Left renal pelvis (tissue), 4 donors: ENCODE data around the gene MLXIPL. TPM values are rescaled to one million over a fixed set of nuclear protein-coding genes. Genes with fewer than 3 reads are reported as not detected.
"Not testable (repeated sequence)": the region's sequence is repeated elsewhere in the genome, so short reads cannot be mapped to it uniquely, and the experiment has no call there.

ENCODE experiments used
- DNase-seq, 4 donors: peaks; one replicate each; pipeline ENCODE4 v3.0.0-alpha.2; 2013; ENCODE audit warnings: low read depth in 4 of 4, low spot score in 3 of 4
- polyA plus RNA-seq, 4 donors: library from polyadenylated mRNA; unstranded; fragments of 120-200 nt; gene quantifications; one replicate each; pipeline ENCODE4 v1.2.1, GENCODE V29; 2013; ENCODE audit not compliant: insufficient read length in 4 of 4

Gene MLXIPL, protein sequence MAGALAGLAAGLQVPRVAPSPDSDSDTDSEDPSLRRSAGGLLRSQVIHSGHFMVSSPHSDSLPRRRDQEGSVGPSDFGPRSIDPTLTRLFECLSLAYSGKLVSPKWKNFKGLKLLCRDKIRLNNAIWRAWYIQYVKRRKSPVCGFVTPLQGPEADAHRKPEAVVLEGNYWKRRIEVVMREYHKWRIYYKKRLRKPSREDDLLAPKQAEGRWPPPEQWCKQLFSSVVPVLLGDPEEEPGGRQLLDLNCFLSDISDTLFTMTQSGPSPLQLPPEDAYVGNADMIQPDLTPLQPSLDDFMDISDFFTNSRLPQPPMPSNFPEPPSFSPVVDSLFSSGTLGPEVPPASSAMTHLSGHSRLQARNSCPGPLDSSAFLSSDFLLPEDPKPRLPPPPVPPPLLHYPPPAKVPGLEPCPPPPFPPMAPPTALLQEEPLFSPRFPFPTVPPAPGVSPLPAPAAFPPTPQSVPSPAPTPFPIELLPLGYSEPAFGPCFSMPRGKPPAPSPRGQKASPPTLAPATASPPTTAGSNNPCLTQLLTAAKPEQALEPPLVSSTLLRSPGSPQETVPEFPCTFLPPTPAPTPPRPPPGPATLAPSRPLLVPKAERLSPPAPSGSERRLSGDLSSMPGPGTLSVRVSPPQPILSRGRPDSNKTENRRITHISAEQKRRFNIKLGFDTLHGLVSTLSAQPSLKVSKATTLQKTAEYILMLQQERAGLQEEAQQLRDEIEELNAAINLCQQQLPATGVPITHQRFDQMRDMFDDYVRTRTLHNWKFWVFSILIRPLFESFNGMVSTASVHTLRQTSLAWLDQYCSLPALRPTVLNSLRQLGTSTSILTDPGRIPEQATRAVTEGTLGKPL
- polyA plus RNA-seq: 1 to 10 TPM; 1.5 to 9.5 (median 3.4) TPM

DNA sequence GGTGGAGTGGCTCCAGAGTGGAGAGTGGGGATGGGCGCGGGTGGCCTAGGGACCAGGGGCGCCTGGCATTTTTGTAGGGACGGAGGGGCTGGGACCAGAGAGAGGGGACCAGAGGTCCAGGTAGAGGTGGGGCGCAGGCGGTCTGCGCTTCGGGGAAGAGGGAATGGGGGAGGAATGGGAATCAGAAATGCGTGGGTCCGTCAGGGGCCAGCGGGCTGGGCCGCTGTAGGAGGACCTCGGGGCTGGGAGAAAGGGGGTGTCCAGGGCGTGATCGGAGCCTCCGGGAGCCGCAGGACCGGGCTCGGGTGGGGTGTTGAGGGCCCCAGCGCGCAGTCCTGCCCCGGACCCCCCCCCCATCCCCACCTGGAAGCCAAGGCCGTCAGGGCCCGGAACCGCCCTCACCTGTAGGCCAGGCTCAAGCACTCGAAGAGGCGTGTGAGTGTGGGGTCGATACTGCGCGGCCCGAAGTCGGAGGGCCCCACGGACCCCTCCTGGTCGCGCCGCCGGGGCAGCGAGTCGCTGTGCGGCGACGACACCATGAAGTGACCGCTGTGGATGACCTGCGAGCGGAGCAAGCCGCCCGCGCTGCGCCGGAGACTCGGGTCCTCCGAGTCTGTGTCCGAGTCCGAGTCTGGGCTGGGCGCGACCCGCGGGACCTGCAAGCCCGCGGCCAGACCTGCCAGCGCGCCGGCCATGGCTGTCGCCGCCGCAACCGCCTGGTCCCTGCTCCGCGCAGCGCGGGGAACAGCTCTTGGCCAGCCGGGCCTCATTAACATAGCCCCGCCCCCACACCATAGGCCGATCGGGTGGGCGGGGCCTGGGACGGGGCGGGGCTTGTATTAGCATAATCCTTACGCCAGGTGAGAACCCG lies at the start of gene MLXIPL:
MLXIPL (minus strand) TSS at position 725 of the 871 bp plus-strand sequence; CDS start at position 695, 30 bp downstream.
- peak in 1 of 4 donors; percentile 67 for DNase-seq

DNA sequence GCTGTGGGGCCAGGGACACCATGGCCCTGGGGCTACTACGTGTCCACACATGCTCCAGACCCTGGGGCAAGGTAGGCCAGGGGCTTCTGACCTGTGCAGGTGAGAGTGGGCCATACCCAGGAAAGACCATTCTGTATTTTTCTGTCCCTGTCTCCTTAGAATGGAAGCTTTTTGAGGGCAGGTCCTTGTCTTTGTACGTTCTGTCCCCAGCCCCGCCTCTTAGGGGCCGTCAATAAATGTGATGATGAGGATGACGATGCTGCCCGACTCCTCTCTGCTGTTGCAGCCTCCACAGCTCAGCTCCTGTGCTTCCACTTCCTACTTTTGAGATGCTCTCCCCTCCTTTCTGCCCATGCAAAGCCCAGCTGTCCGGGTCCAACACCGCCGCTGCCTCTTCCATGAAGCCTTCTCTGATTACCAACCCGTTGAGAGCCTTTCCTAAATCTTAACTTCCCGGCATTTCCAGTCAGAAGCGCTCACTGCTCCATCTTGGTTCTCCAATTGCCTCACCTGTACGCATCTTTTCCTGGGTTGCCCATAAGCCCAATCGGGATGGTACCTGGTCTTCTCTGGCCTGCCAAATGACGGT lies 47.6 kb upstream of the MLXIPL start:
- no peak for DNase-seq

DNA sequence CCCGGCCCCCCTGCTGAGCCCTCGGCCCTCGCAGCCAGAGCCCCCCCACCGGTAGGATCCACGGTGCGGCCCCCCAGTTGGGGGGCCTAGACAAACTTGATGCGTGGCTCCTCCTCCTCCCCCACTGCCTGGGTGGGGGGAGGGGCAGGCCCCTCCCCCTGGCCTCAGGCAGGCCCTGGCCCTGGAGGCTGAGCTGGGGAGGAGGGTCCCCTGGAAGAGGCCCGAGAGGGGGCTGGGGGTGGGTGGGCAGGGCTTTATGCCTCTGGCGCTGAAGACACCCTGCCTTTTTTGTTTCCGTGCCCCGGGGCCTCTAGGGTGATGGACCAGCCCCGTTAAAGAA lies 47.0 kb upstream of the MLXIPL start:
- DNase-seq: no peak

DNA sequence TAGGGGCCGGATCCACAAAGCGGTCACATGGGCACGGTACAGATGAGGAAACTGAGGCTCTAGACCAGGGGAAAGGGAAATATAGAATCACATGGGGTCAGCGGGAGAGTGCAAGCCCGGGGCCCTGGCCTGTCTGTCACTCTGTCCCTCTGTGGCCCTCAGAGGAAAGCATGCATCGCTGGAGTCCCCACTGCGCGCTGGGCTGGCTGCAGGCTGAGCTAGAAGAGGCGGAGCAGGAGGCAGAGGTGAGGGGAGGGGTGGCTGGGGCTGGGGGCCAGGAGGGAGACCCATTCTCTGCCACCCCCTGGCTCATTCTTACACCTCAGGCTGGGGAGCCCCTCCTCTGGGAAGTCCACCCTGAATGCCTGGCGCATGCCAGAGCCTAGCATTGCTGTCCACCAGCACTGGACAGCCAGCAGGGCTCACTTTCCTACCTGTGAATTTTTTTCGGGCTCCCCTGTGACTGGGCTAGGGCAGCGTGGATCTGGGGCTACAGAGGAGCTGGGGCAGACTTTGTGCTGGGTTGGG lies 45.6 kb upstream of the MLXIPL start:
- no peak for DNase-seq

DNA sequence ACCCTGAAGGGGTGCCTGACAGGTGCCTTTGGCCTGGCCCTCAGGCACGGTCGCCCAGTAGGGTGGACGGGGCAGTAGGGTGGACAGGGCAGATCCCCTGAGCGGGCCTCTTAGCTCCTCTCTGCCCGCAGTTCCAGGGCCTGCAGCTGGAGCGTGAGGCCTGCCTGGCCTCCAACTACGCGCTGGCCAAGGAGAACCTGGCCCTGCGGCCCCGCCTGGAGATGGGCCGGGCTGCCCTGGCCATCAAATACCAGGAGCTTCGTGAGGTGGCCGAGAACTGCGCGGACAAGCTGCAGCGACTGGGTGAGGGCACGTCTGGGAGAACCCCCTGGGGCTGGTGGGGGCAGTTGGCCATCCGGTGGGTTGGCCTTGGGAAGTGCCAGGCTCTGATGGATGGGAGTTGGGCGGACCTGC lies 45.0 kb upstream of the MLXIPL start:
- no peak for DNase-seq

- no peak for DNase-seq
These were observed 44.5 kb upstream of the MLXIPL start for GRCh38 chr7:73668886-73669230.

DNA sequence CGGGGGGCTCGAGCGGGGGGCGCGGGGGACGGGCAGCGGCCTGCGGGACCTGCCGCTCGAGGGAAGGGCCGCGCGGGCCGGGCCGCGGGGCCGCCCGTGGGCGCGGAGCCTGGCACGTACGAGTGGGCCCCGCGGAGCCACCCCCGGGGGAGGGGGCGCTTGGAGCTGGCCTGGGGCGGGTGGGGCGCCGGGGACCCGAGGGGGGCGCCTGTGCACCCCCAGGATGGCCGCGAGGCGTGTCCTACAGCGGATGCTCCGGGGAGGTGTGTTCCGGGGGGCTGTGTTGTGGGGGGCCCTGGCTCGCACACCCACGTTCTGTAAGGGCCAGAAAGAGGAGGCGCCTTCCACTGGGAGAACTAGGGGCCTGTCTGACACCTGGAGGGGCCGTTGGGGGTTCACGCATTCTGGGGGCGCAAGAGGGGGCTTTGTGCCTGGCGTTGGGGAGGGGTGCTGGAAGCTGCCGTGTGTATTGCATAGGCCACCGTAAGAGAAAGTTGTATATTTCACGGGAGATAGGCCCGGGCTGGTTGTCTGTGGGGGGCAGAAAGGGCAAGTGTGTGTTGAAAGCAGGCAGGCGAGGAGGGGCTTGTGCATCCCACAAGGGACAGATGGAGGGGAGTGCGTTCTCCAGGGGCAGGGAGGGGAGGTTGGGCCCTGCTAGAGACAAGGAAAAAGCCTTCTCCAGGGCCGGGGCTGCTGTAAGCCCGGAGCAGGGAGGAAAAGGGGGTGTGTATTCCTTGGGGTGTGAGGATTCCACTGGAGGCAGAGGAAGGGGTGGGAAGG lies 44.0 kb upstream of the MLXIPL start:
- DNase-seq: no peak

GRCh38 chr7:73667344-73668102 lies 43.2 kb upstream of the MLXIPL start, which contains the start of gene VPS37D:
TSS of gene VPS37D (plus strand) at chr7:73667831. CDS start at chr7:73667959, 128 bp downstream.
- DNase-seq: peak; percentile 70 to 84 (median 82)

- no peak for DNase-seq
These were observed 38.7 kb upstream of the MLXIPL start for GRCh38 chr7:73663033-73663432.

- DNase-seq: not testable (repeated sequence)
These were observed 36.3 kb upstream of the MLXIPL start for GRCh38 chr7:73660594-73660993.

GRCh38 chr7:73659983-73660382 lies 35.7 kb upstream of the MLXIPL start:
- DNase-seq: no peak

DNA sequence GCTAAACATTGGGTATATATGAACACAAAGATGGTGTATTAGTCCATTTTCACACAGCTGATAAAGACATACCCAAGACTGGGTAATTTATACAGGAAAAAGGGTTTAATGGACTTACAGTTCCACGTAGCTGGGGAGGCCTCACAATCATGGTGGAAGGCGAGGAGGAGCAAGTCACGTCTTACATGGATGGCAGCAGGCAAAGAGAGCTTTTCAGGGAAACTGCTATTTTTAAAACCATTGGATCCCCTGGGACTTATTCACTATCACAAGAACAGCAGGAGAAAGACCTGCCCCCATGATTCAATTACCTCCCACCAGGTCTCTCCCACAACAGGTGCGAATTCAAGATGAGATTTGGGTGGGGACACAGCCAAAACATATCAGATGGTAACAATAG lies 31.0 kb upstream of the MLXIPL start:
- DNase-seq: not testable (repeated sequence)

DNA sequence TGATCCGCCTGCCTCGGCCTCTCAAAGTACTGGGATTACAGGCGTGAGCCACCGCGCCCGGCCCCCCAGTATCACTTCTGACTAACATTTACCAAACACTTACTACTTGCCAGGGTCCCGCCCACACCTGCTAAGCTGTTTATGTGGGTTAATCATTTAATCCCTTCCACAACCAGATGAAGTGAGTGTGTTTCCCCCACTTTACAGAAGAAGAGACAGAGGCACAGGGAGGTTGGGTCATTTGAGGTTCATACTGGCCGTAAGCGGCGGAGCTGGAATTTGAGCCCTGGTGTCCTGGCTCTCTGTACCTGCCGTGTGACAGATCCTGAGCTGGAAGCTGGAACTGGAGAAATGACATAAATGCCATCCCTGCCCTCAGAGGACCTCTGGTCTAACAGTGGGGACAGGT lies 28.2 kb upstream of the MLXIPL start:
- no peak for DNase-seq

- DNase-seq: no peak
These were observed 26.2 kb upstream of the MLXIPL start for GRCh38 chr7:73650524-73650923.

GRCh38 chr7:73649576-73649975 lies 25.3 kb upstream of the MLXIPL start:
- DNase-seq: no peak

DNA sequence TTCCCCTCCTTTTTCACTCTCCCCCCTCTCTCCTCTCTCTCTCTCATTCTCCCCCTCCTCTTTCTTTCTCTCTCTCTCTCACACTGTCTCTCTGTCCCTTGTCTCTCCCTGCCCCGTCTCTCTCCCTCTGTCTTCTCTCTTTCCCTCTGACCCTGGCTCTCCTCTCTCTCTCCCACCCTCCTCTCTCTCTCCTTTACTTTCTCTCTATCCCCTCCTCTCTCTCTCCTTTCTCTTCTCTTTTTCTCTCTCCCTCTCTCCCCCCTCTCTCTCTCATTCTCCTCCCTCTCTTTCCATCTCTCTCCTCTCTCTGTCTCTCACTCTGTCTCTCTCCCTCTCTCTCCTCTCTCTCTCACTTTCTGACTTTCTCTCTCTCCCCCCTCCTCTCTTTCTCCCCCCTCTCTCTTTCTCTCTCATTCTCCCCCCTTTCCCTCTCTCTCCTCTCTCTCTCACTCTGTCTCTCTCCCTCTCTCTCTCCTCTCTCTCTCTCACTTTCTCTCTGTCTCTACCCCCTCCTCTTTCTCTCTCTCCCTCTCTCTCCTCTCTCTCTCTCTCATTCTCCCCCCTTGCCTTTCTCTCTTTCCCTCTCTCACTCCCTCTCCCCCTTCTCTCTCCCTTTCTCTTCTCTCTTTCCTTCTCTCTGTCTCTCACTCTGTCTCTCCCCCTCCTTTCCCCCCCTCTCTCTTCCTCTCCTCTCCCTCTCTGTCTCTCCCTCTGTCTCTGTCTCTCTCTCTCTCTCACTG lies 24.4 kb upstream of the MLXIPL start:
- DNase-seq: no peak

GRCh38 chr7:73647725-73648592 lies 23.6 kb upstream of the MLXIPL start:
- no peak for DNase-seq
